Smooth muscle cell (in vitro differentiated cells): ENCODE measurements around the gene TMEM139. TPM values are rescaled to one million over a fixed set of nuclear protein-coding genes. Genes with fewer than 3 reads are reported as not detected.

Experiments
- DNase-seq: peaks from one replicate; lab custom pipeline; 2025; ENCODE audit not compliant: unreplicated experiment; lab: John Stamatoyannopoulos, UW
- H2AFZ ChIP-seq: fragments of 200-600 bp; sonication (generic); 2 replicates; pipeline ENCODE4 v1.6.0; 2016; ENCODE audit warnings: antibody characterized with exemption, low read depth, mild to moderate bottlenecking
- H3F3A ChIP-seq: fragments of 200-600 bp; sonication (generic); 2 replicates; pipeline ENCODE4 v1.6.0; 2017; ENCODE audit warnings: antibody characterized with exemption, low read depth
- H3K27ac ChIP-seq: fragments of 200-600 bp; sonication (generic); 2 replicates; pipeline ENCODE4 v1.5.1; 2016; ENCODE audit warnings: low read depth, mild to moderate bottlenecking
- H3K27me3 ChIP-seq: fragments of 200-600 bp; sonication (generic); 2 replicates; pipeline ENCODE4 v1.6.1; 2016; ENCODE audit warnings: low read depth, mild to moderate bottlenecking
- H3K36me3 ChIP-seq: fragments of 200-600 bp; sonication (generic); 2 replicates; pipeline ENCODE4 v1.5.1; 2016; ENCODE audit warnings: low read depth
- H3K4me1 ChIP-seq: fragments of 200-600 bp; sonication (generic); 2 replicates; pipeline ENCODE4 v1.5.1; 2016; ENCODE audit warnings: low read depth
- H3K4me2 ChIP-seq: fragments of 200-600 bp; sonication (generic); 2 replicates; pipeline ENCODE4 v1.6.0; 2016; ENCODE audit warnings: mild to moderate bottlenecking
- H3K4me3 ChIP-seq: fragments of 200-600 bp; sonication (generic); 2 replicates; pipeline ENCODE4 v1.5.1; 2016; ENCODE audit warnings: mild to moderate bottlenecking
- H3K79me2 ChIP-seq: fragments of 200-600 bp; sonication (generic); 2 replicates; pipeline ENCODE4 v1.6.0; 2016; ENCODE audit warnings: low read depth, mild to moderate bottlenecking
- H3K9ac ChIP-seq: fragments of 200-600 bp; sonication (generic); 2 replicates; pipeline ENCODE4 v1.6.0; 2016; ENCODE audit warnings: low read depth
- H3K9me3 ChIP-seq: fragments of 200-600 bp; sonication (generic); replicated peaks from 2 replicates; pipeline ENCODE4 v1.5.1; 2016; ENCODE audit warnings: low read depth
- H4K20me1 ChIP-seq: fragments of 200-600 bp; sonication (generic); 2 replicates; pipeline ENCODE4 v1.6.0; 2016; ENCODE audit warnings: low read depth
- WGBS: methylation state at CpG from one replicate; pipeline ENCODE4 v1.1.7; 2016; ENCODE audit warnings: low lambda C conversion rate; 5-methylcytosine and 5-hydroxymethylcytosine counted together
- polyA plus RNA-seq: library from polyadenylated mRNA; unstranded; fragments of >200 nt; fragmentation: Nextera tagmentation; extraction: Ambion mirVana; gene quantifications from 2 replicates; pipeline ENCODE4 v1.2.1, GENCODE V29; 2016
- total RNA-seq: library from RNA; depleted of rRNA; stranded (reverse); fragments of >200 nt; gene quantifications from 2 replicates; pipeline ENCODE4 v1.2.3, GENCODE V29; 2014
- TF ChIP-seq, protein P1 (sequence below): fragments of 200-600 bp; sonication (generic); IDR thresholded peaks from 2 replicates; pipeline ENCODE4 v1.5.1; 2017; ENCODE audit warnings: borderline replicate concordance, mild to moderate bottlenecking, antibody characterized with exemption; ENCODE audit not compliant: insufficient read depth, poor library complexity, severe bottlenecking

TMEM139 gene
- total and polyA plus RNA-seq, 2 experiments from 2014 or later: 0.93 to 9.1 TPM

DNA sequence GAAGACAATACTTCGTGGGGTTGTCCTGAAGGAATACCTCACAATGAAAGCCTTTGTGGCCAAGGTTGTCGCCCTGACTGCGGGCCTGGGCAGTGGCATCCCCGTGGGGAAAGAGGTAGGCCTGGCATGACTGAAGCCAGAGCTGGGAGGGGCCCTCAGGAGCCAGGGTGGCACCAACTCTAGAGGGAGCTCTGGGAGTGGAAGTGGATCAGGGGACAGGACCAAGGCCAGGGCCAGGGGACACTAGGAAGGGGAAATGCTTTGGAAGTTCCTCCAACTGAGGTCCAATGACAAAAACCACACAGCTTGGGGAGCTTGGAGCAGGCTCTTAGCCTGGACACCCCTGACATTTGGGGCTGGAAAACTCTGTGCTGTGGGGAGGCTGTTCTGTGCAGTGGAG lies 37.0 kb downstream of the TMEM139 start:
- Histone ChIP-seq H3K4me3 (no peak overlapping the region), H3K27me3 (no peaks in the 10 kb centered on the region), H4K20me1 (no peaks in the 10 kb centered on the region), H3K79me2 (no peaks in the 10 kb centered on the region), H3K27ac (no peak overlapping the region), H3K9ac (no peak overlapping the region), H2AFZ (no peak overlapping the region), H3K4me2 (no peak overlapping the region), H3K4me1 (no peaks in the 10 kb centered on the region), H3F3A (no peaks in the 10 kb centered on the region), H3K36me3 (no peaks in the 10 kb centered on the region), H3K9me3 (no peaks in the 10 kb centered on the region)
- no peak for DNase-seq
- 89% methylated on average over 4 of the region's 4 CpGs for WGBS
- TF ChIP-seq, protein P1, sequence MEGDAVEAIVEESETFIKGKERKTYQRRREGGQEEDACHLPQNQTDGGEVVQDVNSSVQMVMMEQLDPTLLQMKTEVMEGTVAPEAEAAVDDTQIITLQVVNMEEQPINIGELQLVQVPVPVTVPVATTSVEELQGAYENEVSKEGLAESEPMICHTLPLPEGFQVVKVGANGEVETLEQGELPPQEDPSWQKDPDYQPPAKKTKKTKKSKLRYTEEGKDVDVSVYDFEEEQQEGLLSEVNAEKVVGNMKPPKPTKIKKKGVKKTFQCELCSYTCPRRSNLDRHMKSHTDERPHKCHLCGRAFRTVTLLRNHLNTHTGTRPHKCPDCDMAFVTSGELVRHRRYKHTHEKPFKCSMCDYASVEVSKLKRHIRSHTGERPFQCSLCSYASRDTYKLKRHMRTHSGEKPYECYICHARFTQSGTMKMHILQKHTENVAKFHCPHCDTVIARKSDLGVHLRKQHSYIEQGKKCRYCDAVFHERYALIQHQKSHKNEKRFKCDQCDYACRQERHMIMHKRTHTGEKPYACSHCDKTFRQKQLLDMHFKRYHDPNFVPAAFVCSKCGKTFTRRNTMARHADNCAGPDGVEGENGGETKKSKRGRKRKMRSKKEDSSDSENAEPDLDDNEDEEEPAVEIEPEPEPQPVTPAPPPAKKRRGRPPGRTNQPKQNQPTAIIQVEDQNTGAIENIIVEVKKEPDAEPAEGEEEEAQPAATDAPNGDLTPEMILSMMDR: no peak

GRCh38 chr7:143322760-143323633 lies 38.2 kb downstream of the TMEM139 start:
- H3K9ac ChIP-seq: no peak overlapping the region
- WGBS: 80% methylated on average over 23 of the region's 23 CpGs
- H4K20me1 ChIP-seq: no peaks in the 10 kb centered on the region
- DNase-seq: no peak
- no peaks in the 10 kb centered on the region for H3K9me3 ChIP-seq
- H3K79me2 ChIP-seq: no peaks in the 10 kb centered on the region
- no peaks in the 10 kb centered on the region for H3K36me3 ChIP-seq
- H2AFZ ChIP-seq: no peak overlapping the region
- no peaks in the 10 kb centered on the region for H3F3A ChIP-seq
- H3K4me3 ChIP-seq: no peak overlapping the region
- H3K27ac ChIP-seq: no peak overlapping the region
- no peaks in the 10 kb centered on the region for H3K4me1 ChIP-seq
- H3K27me3 ChIP-seq: no peaks in the 10 kb centered on the region
- H3K4me2 ChIP-seq: no peak overlapping the region
- TF ChIP-seq, protein P1: no peak

DNA sequence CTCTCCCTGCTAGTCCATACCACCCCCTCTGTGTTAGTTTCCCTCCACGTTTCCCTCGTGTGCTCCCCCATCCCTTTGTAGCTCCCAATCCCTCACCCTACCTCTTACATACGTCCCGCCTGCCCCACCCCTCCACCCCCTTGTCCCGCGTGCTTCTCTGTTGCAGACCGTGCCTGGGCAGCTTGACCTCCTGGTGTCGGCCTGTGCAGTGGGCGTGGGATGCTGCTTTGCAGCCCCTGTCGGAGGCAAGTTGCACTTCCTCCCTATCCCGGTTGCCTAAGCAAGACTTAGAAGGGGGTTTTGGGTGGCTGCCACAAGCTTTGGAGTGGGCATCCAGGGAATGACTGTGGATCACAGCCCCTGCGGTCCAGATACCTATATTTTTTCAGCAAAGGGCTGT lies 38.9 kb downstream of the TMEM139 start:
- H3K4me2 ChIP-seq: no peak overlapping the region

More for the DNA sequence above, 38.9 kb downstream of the TMEM139 start:
- Histone ChIP-seq H3K27me3 (no peaks in the 10 kb centered on the region), H3K27ac (no peak overlapping the region), H3K9ac (no peak overlapping the region), H4K20me1 (no peaks in the 10 kb centered on the region), H3K36me3 (no peaks in the 10 kb centered on the region), H3K9me3 (no peaks in the 10 kb centered on the region), H3K4me3 (no peak overlapping the region), H2AFZ (no peak overlapping the region), H3F3A (no peaks in the 10 kb centered on the region), H3K79me2 (no peaks in the 10 kb centered on the region), H3K4me1 (no peaks in the 10 kb centered on the region)
- TF ChIP-seq, protein P1: no peak
- 76% methylated on average over 12 of the region's 12 CpGs for WGBS
- DNase-seq: no peak
